WI38 (cell line): ENCODE results near the gene SHISA7.

Experiments used
- H3K4me3 ChIP-seq: 2 replicates; pipeline ENCODE4 v1.5.1; 2011; ENCODE audit warnings: low read depth, mild to moderate bottlenecking, control low read depth, low read length
- TF ChIP-seq, protein P1 (sequence below): IDR thresholded peaks from 2 replicates; pipeline ENCODE4 v1.5.1; 2012; ENCODE audit warnings: low read depth, mild to moderate bottlenecking, control low read depth, low read length

SHISA7 gene

GRCh38 chr19:55443045-55443823 lies at the start of gene SHISA7:
Gene SHISA7, minus strand, starts transcription at chr19:55443300. Its CDS starts 437 bp downstream, at chr19:55442863.
- TF ChIP-seq, protein P1, sequence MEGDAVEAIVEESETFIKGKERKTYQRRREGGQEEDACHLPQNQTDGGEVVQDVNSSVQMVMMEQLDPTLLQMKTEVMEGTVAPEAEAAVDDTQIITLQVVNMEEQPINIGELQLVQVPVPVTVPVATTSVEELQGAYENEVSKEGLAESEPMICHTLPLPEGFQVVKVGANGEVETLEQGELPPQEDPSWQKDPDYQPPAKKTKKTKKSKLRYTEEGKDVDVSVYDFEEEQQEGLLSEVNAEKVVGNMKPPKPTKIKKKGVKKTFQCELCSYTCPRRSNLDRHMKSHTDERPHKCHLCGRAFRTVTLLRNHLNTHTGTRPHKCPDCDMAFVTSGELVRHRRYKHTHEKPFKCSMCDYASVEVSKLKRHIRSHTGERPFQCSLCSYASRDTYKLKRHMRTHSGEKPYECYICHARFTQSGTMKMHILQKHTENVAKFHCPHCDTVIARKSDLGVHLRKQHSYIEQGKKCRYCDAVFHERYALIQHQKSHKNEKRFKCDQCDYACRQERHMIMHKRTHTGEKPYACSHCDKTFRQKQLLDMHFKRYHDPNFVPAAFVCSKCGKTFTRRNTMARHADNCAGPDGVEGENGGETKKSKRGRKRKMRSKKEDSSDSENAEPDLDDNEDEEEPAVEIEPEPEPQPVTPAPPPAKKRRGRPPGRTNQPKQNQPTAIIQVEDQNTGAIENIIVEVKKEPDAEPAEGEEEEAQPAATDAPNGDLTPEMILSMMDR: no peak
- no peak within 1 kb of the TSS for H3K4me3 ChIP-seq

GRCh38 chr19:55492362-55492944 lies 49.4 kb upstream of the SHISA7 start:
- TF ChIP-seq, protein P1: no peak
- no peak overlapping the region for H3K4me3 ChIP-seq

GRCh38 chr19:55491546-55492360 lies 48.7 kb upstream of the SHISA7 start:
- TF ChIP-seq, protein P1: no peak
- H3K4me3 ChIP-seq: no peak overlapping the region

DNA sequence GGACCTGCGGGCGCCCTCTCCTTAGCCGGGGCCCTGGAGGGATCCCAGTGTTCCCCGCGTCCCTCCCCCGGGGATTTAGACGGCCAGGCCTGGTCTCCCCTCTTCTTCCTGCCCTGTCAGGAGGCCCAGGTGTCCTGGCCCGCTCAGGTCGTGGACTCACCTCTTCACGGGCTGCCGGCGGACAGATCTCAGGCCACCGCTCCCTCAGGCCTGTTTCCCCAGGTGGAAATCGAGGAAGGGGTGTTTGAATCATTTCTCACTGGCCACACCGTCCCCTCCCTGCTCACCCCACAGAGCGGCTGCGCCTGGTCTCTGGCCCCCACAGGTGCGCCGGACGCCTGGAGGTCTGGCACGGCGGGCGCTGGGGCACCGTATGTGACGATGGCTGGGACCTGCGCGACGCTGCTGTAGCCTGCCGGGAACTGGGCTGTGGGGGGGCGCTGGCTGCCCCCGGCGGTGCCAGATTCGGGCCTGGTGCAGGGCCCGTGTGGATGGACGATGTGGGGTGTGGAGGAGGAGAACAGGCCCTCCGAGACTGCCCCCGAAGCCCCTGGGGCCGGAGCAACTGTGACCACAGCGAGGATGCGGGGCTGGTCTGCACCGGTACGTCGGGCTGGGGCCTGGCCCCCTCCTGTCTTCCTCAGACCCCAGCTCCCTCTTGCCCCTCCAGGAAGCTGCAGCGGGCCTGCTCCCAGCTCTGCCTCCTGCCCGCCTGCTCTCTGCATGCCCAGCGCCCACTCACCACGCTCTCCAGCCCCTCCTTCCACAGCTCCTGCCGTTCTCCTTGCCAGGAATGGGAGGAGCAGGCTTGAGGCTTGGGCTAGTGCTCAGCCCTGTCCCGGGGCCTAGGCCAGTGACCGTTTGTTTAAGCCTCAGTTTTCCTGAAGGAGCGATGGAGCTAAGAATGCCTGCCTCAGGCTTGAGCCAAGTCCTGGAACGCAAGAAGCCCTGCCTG lies 47.7 kb upstream of the SHISA7 start:
- TF ChIP-seq, protein P1: no peak
- H3K4me3 ChIP-seq: no peak overlapping the region

GRCh38 chr19:55489711-55490477 lies 46.8 kb upstream of the SHISA7 start:
- TF ChIP-seq, protein P1: no peak
- no peak overlapping the region for H3K4me3 ChIP-seq
